T47D (cell line): Measurements from ENCODE around the gene BABAM2.

ENCODE experiments used
- DNase-seq, 2 experiments: peaks; one replicate each; pipeline versions ENCODE4 v3.0.0 to v3.0.0-alpha.2; 2011 to 2012; ENCODE audit warnings: low read depth in 1 of 2, low spot score in 1 of 2
- JUND ChIP-seq: IDR thresholded peaks from 2 replicates; pipeline ENCODE4 v1.6.1; 2012; ENCODE audit warnings: low read depth
- in situ Hi-C: cut with HindIII; loops from 2 replicates; pipeline ENCODE4 v1.10.0; 2016; ENCODE audit warnings: low sequenced_read_pairs, low pct_unique_long_range_greater_than_20kb

The BABAM2 gene

GRCh38 chr2:27952070-27952469 is 61.5 kb downstream of the BABAM2 start:
- no peak for DNase-seq
- in situ Hi-C loops: no loop called here
- TF ChIP-seq JUND: no peak

GRCh38 chr2:27953077-27953476 is 62.5 kb downstream of the BABAM2 start:
- DNase-seq: no peak
- TF ChIP-seq JUND: no peak
- in situ Hi-C loops: no loop called here

- in situ Hi-C loops: no loop called here
- TF ChIP-seq JUND: no peak
- DNase-seq: no peak
These were observed 63.7 kb downstream of the BABAM2 start for GRCh38 chr2:27954221-27954673.

GRCh38 chr2:27954771-27955383 is 64.3 kb downstream of the BABAM2 start:
- in situ Hi-C loops: no loop called here
- DNase-seq: peak in 1 of 2 experiments; percentile 1
- TF ChIP-seq JUND: no peak

GRCh38 chr2:27955384-27956161 is 65.0 kb downstream of the BABAM2 start:
- TF ChIP-seq JUND: no peak
- in situ Hi-C loops: no loop called here
- no peak for DNase-seq

- no peak for DNase-seq
- in situ Hi-C loops: no loop called here
- no peak for TF ChIP-seq JUND
These were observed 66.4 kb downstream of the BABAM2 start for GRCh38 chr2:27956888-27957287.

- no peak for TF ChIP-seq JUND
- no peak for DNase-seq
- in situ Hi-C loops: no loop called here
These were observed 68.3 kb downstream of the BABAM2 start for GRCh38 chr2:27958711-27959378.

- TF ChIP-seq JUND: no peak
- DNase-seq: no peak
- in situ Hi-C loops: no loop called here
These were observed 69.0 kb downstream of the BABAM2 start for GRCh38 chr2:27959496-27959895.

- in situ Hi-C loops: no loop called here
- no peak for TF ChIP-seq JUND
- DNase-seq: no peak
These were observed 69.8 kb downstream of the BABAM2 start for GRCh38 chr2:27960237-27960912.

GRCh38 chr2:27962006-27962405 is 71.5 kb downstream of the BABAM2 start:
- no peak for DNase-seq

GRCh38 chr2:27963472-27963871 is 72.9 kb downstream of the BABAM2 start:
- TF ChIP-seq JUND: no peak
- in situ Hi-C loops: no loop called here
- no peak for DNase-seq

More at GRCh38 chr2:27962006-27962405, 71.5 kb downstream of the BABAM2 start:
- in situ Hi-C loops: no loop called here
- no peak for TF ChIP-seq JUND

- no peak for TF ChIP-seq JUND
- DNase-seq: no peak
- in situ Hi-C loops: no loop called here
These were observed 73.5 kb downstream of the BABAM2 start for GRCh38 chr2:27964067-27964466.
